Thoracic aorta (tissue), 2 donors: ENCODE results near the gene YJU2. TPM values are rescaled to one million over a fixed set of nuclear protein-coding genes. Genes with fewer than 3 reads are reported as not detected.

Source experiments
- ATAC-seq: fragments of 150-250 bp; one replicate; pipeline ENCODE4 v1.8.0; 2017; ENCODE audit warnings: low read depth; ENCODE audit not compliant: insufficient number of reproducible peaks, low FRiP score
- DNase-seq: peaks from one replicate; pipeline ENCODE4 v3.0.0-alpha.2; 2020; ENCODE audit warnings: low spot score
- H3K27ac ChIP-seq, 2 donors: fragments of 200-600 bp; sonication (generic); 1 replicate in 1 of 2; 2 replicates in 1 of 2; pipeline ENCODE4 v1.5.1; 2016; ENCODE audit warnings: mild to moderate bottlenecking in 2 of 2, moderate library complexity in 2 of 2
- H3K27me3 ChIP-seq: fragments of 200-600 bp; sonication (generic); replicated peaks from 2 replicates; pipeline ENCODE4 v1.6.0; 2016; ENCODE audit warnings: mild to moderate bottlenecking; ENCODE audit not compliant: insufficient read depth
- H3K36me3 ChIP-seq: fragments of 200-600 bp; sonication (generic); one replicate; pipeline ENCODE4 v1.5.1; 2016
- H3K4me1 ChIP-seq, 2 donors: fragments of 200-600 bp; sonication (generic); 1 replicate in 1 of 2; 2 replicates in 1 of 2; pipeline versions ENCODE4 v1.5.1 to v1.6.0; 2016; ENCODE audit warnings: low read depth in 2 of 2, mild to moderate bottlenecking in 1 of 2; ENCODE audit not compliant: control insufficient read depth in 1 of 2
- H3K4me3 ChIP-seq: fragments of 200-600 bp; sonication (generic); 2 replicates; pipeline ENCODE4 v1.5.1; 2016; ENCODE audit warnings: mild to moderate bottlenecking
- H3K9me3 ChIP-seq: fragments of 200-600 bp; sonication (generic); 2 replicates; pipeline ENCODE4 v1.5.1; 2016
- total RNA-seq, 2 donors: library from RNA; depleted of rRNA; stranded (reverse); fragments of >200 nt; gene quantifications; one replicate each; pipeline versions ENCODE4 v1.1.0 to v1.2.3, GENCODE V29; 2016
- TF ChIP-seq, protein P1 (sequence below): fragments of 200-600 bp; sonication (generic); IDR thresholded peaks from one replicate; pipeline ENCODE4 v1.5.1; 2019; ENCODE audit warnings: antibody characterized with exemption

Gene YJU2
- total RNA-seq, 2 donors from 2014 or later: 17.5 to 25.5 TPM

DNA sequence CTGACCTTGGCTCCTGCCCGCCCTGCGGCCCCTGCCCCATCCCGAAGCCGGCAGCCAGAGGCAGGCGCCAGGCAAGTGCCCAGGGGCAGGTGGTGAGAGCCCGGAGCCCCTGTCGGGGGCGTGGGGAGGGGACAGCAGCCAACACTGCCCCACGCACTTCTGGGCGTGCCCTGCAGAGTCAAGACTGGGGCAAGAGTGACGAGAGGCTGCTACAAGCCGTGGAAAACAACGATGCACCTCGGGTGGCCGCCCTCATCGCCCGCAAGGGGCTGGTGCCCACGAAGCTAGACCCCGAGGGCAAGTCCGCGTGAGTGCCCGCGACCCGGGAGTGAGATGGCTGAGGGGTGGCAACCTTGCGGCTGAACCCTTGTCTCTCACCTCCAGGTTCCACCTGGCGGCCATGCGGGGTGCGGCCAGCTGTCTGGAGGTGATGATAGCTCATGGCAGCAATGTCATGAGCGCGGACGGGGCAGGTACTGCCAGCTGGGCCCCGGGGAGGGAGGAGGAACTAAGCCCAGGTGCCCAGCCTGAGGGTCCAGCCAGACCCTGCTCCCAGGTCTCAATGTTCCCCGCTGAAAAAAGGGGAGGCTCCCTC, 47.1 kb upstream of the YJU2 start:
- no peak overlapping the region for H3K27ac ChIP-seq
- TF ChIP-seq, protein P1, sequence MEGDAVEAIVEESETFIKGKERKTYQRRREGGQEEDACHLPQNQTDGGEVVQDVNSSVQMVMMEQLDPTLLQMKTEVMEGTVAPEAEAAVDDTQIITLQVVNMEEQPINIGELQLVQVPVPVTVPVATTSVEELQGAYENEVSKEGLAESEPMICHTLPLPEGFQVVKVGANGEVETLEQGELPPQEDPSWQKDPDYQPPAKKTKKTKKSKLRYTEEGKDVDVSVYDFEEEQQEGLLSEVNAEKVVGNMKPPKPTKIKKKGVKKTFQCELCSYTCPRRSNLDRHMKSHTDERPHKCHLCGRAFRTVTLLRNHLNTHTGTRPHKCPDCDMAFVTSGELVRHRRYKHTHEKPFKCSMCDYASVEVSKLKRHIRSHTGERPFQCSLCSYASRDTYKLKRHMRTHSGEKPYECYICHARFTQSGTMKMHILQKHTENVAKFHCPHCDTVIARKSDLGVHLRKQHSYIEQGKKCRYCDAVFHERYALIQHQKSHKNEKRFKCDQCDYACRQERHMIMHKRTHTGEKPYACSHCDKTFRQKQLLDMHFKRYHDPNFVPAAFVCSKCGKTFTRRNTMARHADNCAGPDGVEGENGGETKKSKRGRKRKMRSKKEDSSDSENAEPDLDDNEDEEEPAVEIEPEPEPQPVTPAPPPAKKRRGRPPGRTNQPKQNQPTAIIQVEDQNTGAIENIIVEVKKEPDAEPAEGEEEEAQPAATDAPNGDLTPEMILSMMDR: no peak
- peaks cover 0 to 10% of the 10 kb centered on the region in 2 donors for H3K4me1 ChIP-seq
- H3K4me3 ChIP-seq: no peak overlapping the region
- H3K27me3 ChIP-seq: peaks cover 27% of the 10 kb centered on the region
- DNase-seq (no peak), ATAC-seq (no peak)
- H3K36me3 ChIP-seq: no peaks in the 10 kb centered on the region
- H3K9me3 ChIP-seq: no peaks in the 10 kb centered on the region

DNA sequence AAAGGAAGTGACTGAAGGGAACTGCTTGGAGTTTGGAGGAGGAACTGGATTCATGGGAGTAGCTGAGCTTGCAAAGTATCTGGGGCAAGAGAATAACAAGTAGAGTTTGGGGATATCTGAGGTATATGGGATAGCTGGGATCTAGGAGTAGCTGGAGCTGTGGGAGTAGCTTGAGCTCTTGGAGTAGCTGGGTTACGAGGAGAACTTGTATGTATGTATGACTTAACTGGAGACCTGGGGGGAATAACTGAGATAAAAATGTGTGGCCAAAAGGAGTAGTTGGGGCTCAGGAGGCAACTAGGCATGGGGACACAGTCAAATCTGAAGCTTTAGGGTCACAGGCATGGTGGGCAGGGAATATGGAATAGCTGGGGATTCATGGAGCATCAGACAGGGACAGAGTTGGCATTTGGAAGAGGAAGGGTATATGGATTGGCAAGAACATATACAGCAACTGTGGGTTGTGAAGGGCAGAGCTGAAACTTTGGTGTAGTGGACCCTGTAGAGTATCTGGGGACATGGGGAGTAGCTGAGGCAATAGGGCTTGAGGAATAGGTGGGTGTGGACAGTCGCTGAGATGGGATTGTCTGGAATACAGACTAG, 45.8 kb upstream of the YJU2 start:
- H3K36me3 ChIP-seq: no peaks in the 10 kb centered on the region
- DNase-seq: no peak
- TF ChIP-seq, protein P1: no peak

DNA sequence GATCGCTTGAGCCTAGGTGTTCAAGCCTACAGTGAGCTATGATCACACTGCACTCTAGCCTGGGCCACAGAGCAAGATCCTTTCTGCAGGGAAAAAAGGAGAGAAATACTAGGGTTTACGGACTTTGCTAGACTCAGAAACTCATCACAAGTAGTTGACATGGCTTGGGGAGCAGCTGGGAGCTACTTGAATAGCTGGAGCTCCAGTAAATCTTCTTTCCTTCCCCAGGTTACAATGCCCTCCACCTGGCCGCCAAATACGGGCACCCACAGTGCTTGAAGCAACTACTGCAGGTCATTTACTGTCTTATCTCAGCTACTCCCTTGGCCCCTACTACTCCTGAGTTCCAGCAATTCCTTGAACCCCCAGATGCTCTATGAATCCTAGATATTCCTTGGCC, 45.1 kb upstream of the YJU2 start:
- TF ChIP-seq, protein P1: no peak
- peaks cover 13% of the 10 kb centered on the region for H3K27me3 ChIP-seq
- no peaks in the 10 kb centered on the region for H3K9me3 ChIP-seq
- H3K4me3 ChIP-seq: no peak overlapping the region
- H3K36me3 ChIP-seq: no peaks in the 10 kb centered on the region
- H3K27ac ChIP-seq: no peak overlapping the region
- DNase-seq: no peak
- H3K4me1 ChIP-seq: peaks cover 0 to 10% of the 10 kb centered on the region in 2 donors
- no peak for ATAC-seq

More for the DNA sequence above, 45.8 kb upstream of the YJU2 start:
- H3K4me3 ChIP-seq: no peak overlapping the region
- H3K4me1 ChIP-seq: peaks cover 0 to 10% of the 10 kb centered on the region in 2 donors
- peaks cover 21% of the 10 kb centered on the region for H3K27me3 ChIP-seq
- no peak overlapping the region for H3K27ac ChIP-seq
- H3K9me3 ChIP-seq: no peaks in the 10 kb centered on the region
- ATAC-seq: no peak

DNA sequence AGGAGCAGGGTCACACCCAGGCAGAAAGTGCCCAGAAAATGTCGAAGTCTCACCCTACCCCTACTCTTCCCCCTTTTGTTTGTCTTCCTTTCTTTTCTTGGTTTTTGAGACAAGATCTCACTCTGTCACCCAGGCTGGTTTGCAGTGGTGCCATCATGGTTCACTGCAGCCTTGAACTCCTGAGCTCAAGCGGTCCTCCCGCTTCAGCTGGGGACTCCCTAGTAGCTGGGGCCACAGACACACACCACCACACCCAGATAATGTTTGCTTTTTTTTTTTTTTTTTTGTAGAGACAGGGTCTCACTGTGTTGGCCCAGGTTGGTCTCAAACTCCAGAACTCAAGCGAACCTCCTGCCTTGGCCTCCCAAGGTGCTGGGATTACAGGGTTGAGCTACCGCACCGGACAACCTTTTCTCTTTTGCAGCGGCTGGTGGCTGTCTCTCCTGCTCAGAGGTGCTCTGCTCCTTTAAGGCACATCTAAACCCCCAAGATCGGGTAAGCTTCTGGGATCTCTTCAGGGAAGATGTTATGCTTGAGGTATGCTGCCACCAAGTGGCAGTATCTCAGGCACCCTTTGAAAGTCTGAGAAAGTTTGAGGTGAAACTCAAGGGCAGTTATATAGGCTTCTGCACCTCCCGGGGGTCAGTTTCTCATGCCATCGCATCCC, 39.9 kb upstream of the YJU2 start:
- no peaks in the 10 kb centered on the region for H3K36me3 ChIP-seq
- ATAC-seq: no peak
- no peak for DNase-seq
- H3K9me3 ChIP-seq: no peaks in the 10 kb centered on the region
- no peak overlapping the region for H3K4me3 ChIP-seq
- TF ChIP-seq, protein P1: no peak
- H3K27me3 ChIP-seq: peaks cover 4% of the 10 kb centered on the region
- H3K4me1 ChIP-seq: no peaks in the 10 kb centered on the region
- H3K27ac ChIP-seq: no peak overlapping the region

DNA sequence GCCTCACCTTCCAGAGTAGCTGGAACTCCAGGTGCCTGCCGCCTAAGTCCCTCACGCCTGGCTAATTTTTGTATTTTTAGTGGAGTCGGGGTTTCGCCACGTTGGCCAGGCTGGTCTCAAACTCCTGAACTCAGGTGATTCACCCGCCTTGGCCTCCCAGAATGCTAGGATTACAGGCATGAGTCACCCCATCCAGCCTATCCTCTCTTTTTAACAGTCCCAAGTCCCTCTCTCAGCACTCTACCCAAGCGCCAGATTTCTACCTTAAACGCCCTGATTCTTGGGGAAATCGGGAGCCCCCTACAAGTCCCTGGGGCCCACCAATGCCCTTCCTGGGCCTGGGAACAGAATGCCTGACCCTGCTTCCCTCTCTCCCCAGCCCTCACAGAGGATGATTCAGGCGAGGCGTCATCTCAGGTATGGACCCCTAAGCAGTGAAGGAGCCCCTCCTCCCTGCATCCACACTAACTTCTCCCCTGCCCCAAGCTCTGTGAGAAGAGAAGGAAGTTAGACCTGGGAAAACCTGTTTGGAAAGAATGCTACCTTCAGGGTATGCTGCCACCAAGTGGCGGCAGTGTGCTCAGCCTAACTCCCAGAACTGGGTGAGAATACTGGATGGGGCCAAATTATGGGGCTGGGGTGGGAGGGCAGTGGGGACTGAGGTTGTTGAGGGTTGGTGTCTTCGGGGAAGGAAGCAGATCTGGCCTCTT, 38.3 kb upstream of the YJU2 start:
- Histone ChIP-seq H3K27me3 (peaks cover 4% of the 10 kb centered on the region), H3K27ac (no peak overlapping the region), H3K4me3 (no peak overlapping the region), H3K4me1 (no peaks in the 10 kb centered on the region), H3K9me3 (no peaks in the 10 kb centered on the region), H3K36me3 (no peaks in the 10 kb centered on the region)
- TF ChIP-seq, protein P1: no peak
- DNase-seq (no peak), ATAC-seq (no peak)
